Type B pancreatic cell (in vitro differentiated cells): ENCODE measurements around the gene PHACTR2. TPM values are rescaled to one million over a fixed set of nuclear protein-coding genes. Genes with fewer than 3 reads are reported as not detected.
"Not testable (repeated sequence)": the region's sequence is repeated elsewhere in the genome, so short reads cannot be mapped to it uniquely, and the experiment has no call there.

Experiments used
- DNase-seq: peaks from one replicate; pipeline ENCODE4 v3.0.0; 2021; ENCODE audit warnings: mixed read lengths; ENCODE audit not compliant: unreplicated experiment; ENCODE audit errors: extremely low spot score
- H3K27ac Mint-ChIP-seq: 2 replicates; pipeline ENCODE4 v1.8.0; 2021; ENCODE audit warnings: mild to moderate bottlenecking, mixed read lengths
- H3K27me3 Mint-ChIP-seq: 2 replicates; pipeline ENCODE4 v1.8.0; 2021; ENCODE audit warnings: mixed read lengths
- H3K36me3 Mint-ChIP-seq: 2 replicates; pipeline ENCODE4 v1.8.0; 2021; ENCODE audit warnings: mixed read lengths
- H3K4me1 Mint-ChIP-seq: one replicate; pipeline ENCODE4 v1.8.0; 2021; ENCODE audit warnings: mixed read lengths; ENCODE audit not compliant: unreplicated experiment
- H3K4me3 Mint-ChIP-seq: 2 replicates; pipeline ENCODE4 v1.8.0; 2021; ENCODE audit warnings: mild to moderate bottlenecking, mixed read lengths
- H3K9me3 Mint-ChIP-seq: 2 replicates; pipeline ENCODE4 v1.8.0; 2021; ENCODE audit warnings: mixed read lengths
- total RNA-seq: library from RNA; stranded (reverse); gene quantifications from 2 replicates; pipeline ENCODE4 v1.2.1, GENCODE V29; 2021; ENCODE audit warnings: low replicate concordance
- TF ChIP-seq, protein P1 (sequence below): fragments of 200-600 bp; sonication (generic); conservative IDR thresholded peaks from 2 replicates; pipeline ENCODE4 v1.5.0; 2021; ENCODE audit warnings: antibody characterized with exemption, mild to moderate bottlenecking

Gene PHACTR2
- total RNA-seq, 1 donor from 2014 or later: 59.2 TPM

DNA sequence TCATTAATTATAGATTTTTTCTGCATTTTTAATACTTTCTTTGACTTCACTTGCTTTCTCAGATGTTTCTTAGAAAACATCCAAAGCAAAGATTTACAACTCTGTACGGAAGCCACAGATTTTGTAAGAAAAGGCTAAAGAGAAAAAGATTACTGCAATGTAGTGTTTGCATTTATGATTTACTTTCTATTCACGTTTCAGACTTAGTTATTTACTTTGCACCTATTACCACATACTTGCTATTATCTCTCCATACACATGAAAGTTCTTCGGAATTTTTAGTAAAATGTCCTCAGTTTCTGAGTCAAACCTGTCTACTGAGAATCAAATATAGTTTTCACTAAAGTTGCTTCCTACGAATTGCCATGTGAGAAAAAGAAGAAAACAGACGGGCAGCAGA, 22.2 kb upstream of the PHACTR2 start:
- H3K9me3 Mint-ChIP-seq: peaks cover 16% of the 10 kb centered on the region
- no peak overlapping the region for H3K27ac Mint-ChIP-seq
- peaks cover 10% of the 10 kb centered on the region for H3K4me1 Mint-ChIP-seq
- no peaks in the 10 kb centered on the region for H3K36me3 Mint-ChIP-seq
- TF ChIP-seq, protein P1, sequence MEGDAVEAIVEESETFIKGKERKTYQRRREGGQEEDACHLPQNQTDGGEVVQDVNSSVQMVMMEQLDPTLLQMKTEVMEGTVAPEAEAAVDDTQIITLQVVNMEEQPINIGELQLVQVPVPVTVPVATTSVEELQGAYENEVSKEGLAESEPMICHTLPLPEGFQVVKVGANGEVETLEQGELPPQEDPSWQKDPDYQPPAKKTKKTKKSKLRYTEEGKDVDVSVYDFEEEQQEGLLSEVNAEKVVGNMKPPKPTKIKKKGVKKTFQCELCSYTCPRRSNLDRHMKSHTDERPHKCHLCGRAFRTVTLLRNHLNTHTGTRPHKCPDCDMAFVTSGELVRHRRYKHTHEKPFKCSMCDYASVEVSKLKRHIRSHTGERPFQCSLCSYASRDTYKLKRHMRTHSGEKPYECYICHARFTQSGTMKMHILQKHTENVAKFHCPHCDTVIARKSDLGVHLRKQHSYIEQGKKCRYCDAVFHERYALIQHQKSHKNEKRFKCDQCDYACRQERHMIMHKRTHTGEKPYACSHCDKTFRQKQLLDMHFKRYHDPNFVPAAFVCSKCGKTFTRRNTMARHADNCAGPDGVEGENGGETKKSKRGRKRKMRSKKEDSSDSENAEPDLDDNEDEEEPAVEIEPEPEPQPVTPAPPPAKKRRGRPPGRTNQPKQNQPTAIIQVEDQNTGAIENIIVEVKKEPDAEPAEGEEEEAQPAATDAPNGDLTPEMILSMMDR: no peak
- no peak for DNase-seq
- no peaks in the 10 kb centered on the region for H3K27me3 Mint-ChIP-seq
- H3K4me3 Mint-ChIP-seq: no peak overlapping the region

DNA sequence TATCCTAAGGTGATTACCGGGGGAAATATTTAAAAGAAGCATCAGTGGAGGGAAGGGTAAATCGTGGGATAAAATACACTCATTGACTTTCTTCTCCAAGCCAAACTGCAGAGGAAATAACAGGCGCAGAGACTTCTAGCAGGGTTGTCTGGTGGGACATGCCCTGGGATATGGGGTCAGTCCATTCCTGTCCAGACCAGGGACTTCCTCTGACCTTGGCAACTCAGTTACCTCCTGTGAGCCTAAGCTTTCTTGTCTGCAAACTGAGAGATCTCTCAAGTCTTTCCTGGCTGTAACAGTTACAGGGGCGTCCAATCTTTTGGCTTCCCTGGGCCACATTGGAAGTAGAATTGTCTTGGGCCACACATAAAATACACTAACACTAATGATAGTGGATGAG, 21.7 kb upstream of the PHACTR2 start:
- Mint-ChIP-seq H3K9me3 (peaks cover 18% of the 10 kb centered on the region), H3K4me3 (no peak overlapping the region), H3K27me3 (no peaks in the 10 kb centered on the region), H3K4me1 (peaks cover 10% of the 10 kb centered on the region), H3K36me3 (no peaks in the 10 kb centered on the region), H3K27ac (no peak overlapping the region)
- TF ChIP-seq, protein P1: no peak
- no peak for DNase-seq

DNA sequence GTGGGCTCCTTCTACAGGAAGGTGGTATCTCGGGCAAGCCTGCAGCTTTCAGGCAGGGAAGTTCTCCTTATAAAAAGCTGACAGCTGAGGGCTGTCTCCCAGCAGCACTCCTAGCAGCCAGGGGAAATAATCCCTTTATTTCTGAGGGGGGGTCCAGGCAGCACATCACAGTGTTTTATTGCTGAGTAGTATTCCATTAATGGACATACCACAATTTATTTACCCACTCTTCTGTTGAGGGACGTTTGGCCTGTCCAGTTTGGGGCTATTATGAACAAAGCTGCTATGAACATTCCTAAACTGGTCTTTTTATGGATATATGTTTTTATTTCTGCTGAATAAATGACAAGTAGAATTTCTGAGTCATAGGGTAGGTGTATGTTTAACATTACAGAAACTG, 20.0 kb upstream of the PHACTR2 start:
- H3K27ac Mint-ChIP-seq: no peak overlapping the region
- H3K4me3 Mint-ChIP-seq: no peak overlapping the region
- H3K36me3 Mint-ChIP-seq: no peaks in the 10 kb centered on the region
- peaks cover 18% of the 10 kb centered on the region for H3K9me3 Mint-ChIP-seq
- TF ChIP-seq, protein P1: no peak
- no peaks in the 10 kb centered on the region for H3K27me3 Mint-ChIP-seq
- H3K4me1 Mint-ChIP-seq: peaks cover 6% of the 10 kb centered on the region
- no peak for DNase-seq

DNA sequence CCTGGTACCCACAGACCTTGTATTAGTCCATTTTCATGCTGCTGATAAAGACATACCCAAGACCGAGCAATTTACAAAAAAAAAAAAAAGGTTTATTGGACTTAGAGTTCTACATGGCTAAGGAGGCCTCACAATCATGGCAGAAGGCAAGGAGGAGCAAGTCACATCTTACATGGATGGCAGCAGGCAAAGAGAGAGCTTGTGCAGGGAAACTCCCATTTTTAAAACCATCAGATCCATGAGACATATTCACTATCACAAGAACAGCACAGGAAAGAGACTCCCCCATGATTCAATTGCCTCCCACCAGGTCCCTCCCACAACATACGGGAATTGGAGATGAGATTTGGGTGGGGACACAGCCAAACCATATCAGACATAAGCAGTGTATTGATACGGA, 17.6 kb upstream of the PHACTR2 start:
- DNase-seq, H3K27me3 Mint-ChIP-seq, H3K27ac Mint-ChIP-seq, H3K4me1 Mint-ChIP-seq, H3K36me3 Mint-ChIP-seq, H3K4me3 Mint-ChIP-seq: not testable (repeated sequence)
- H3K9me3 Mint-ChIP-seq: peaks cover 18% of the 10 kb centered on the region

DNA sequence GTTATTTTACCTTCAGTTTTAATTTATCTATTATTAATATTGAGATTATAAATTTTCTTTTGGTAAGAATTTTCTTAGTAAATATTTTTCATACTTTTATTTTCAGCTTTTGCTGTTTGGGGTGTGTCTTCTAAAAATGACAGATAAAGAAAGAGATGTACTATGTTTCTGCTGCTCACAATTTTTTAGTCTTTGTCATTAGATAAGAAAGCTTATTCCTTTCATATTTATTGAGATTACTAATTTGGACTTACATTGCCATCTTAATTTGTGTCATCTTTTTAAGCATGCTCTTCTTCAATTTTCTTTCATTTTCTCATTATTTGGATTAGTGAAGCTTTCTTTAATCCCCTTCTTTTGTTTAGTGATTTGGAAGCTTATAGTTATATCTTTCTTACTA, 13.6 kb upstream of the PHACTR2 start:
- H3K4me1 Mint-ChIP-seq: no peaks in the 10 kb centered on the region
- H3K4me3 Mint-ChIP-seq: no peak overlapping the region
- peaks cover 13% of the 10 kb centered on the region for H3K9me3 Mint-ChIP-seq
- H3K36me3 Mint-ChIP-seq: no peaks in the 10 kb centered on the region
- no peak overlapping the region for H3K27ac Mint-ChIP-seq
- no peaks in the 10 kb centered on the region for H3K27me3 Mint-ChIP-seq
- TF ChIP-seq, protein P1: no peak
- no peak for DNase-seq

DNA sequence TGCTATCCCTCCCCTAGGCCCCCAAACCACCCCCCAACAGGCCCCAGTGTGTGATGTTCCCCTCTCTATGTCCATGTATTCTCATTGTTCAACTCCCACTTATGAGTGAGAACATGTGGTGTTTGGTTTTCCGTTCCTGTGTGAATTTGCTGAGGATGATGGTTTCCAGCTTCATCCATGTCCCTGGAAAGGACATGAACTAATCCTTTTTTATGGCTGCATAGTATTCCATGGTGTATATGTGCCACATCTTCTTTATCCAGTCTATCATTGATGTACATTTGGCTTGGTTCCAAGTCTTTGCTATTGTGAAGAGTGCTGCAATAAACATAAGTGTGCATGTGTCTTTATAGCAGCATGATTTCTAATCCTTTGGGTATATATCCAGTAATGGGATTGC, 11.8 kb upstream of the PHACTR2 start:
- not testable (repeated sequence) for H3K9me3 Mint-ChIP-seq, H3K4me1 Mint-ChIP-seq

DNA sequence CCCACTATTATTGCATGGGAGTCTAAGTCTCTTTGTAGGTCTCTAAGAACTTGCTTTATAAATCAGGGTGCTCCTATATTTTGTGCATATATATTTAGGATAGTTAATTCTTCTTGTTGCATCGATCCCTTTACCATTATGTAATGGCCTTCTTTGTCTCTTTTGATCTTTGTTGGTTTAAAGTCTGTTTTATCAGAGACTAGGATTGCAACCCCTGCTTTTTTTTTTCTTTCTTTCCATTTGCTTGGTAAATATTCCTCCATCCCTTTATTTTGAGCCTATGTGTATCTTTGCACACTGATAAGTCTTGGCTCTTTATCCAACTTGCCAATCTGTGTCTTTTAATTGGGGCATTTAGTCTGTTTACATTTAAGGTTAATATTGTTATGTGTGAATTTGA, 8.3 kb upstream of the PHACTR2 start:
- peaks cover 17% of the 10 kb centered on the region for H3K4me1 Mint-ChIP-seq
- H3K27me3 Mint-ChIP-seq, DNase-seq, H3K4me3 Mint-ChIP-seq, H3K9me3 Mint-ChIP-seq, H3K36me3 Mint-ChIP-seq, H3K27ac Mint-ChIP-seq: not testable (repeated sequence)

More for the DNA sequence above, 11.8 kb upstream of the PHACTR2 start:
- not testable (repeated sequence) for H3K36me3 Mint-ChIP-seq, H3K27ac Mint-ChIP-seq, H3K4me3 Mint-ChIP-seq, DNase-seq, H3K27me3 Mint-ChIP-seq
